Forelimb muscle (tissue), 1 donor: ENCODE results near the gene OR56A3. TPM values are rescaled to one million over a fixed set of nuclear protein-coding genes. Genes with fewer than 3 reads are reported as not detected.
"Not testable (repeated sequence)": the region's sequence is repeated elsewhere in the genome, so short reads cannot be mapped to it uniquely, and the experiment has no call there.

ENCODE experiments used
- DNase-seq: peaks from one replicate; pipeline ENCODE4 v3.0.0-alpha.2; 2013; ENCODE audit warnings: low read depth
- polyA plus RNA-seq: library from polyadenylated mRNA; unstranded; fragments of 120-200 nt; gene quantifications from one replicate; pipeline ENCODE4 v1.2.1, GENCODE V29; 2013; ENCODE audit not compliant: insufficient read length

Gene OR56A3, protein sequence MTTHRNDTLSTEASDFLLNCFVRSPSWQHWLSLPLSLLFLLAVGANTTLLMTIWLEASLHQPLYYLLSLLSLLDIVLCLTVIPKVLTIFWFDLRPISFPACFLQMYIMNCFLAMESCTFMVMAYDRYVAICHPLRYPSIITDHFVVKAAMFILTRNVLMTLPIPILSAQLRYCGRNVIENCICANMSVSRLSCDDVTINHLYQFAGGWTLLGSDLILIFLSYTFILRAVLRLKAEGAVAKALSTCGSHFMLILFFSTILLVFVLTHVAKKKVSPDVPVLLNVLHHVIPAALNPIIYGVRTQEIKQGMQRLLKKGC
- polyA plus RNA-seq: not detected

DNA sequence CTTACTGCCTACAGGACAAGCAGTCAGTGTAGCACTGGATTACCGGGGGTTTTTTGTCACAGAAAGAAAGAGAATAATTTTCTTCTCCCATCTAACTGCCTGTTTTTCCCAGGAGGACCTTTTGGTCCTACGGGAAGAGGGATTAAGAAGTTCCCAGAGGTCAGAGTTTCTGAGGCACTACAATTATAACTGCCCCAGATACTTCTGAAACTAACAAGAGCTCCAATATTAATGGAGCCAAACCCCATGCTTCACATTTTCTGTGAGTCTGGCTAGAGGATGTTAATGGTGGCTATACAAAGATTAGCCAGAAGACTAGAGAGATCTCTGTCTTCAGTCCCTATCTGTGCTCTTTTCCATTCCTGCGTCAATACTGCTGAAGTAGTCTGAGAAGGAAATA, at the start of gene OR56A3:
Gene OR56A3, plus strand, starts transcription at position 301 of the 400 bp plus-strand sequence. CDS start 5,096 bp downstream, outside the sequence.
- DNase-seq: no peak

DNA sequence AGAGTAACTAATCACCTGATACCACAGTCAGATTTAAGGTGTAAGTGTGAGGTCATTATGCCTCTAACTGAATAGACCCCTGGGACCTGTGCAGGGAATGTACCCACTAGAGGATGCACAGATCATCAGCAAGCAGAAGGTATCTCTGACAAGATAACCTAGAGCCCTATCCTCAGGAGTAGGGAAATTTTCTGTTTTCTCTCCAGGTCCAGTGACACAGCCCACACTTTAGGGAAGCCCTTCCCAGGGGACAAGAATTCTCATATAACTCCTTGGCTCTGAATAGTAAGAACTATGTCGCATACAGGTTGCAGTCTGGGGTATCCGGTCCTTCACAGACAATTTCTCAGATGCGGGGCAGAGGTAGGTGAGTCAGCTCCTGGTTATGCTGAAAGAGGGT, 49.1 kb upstream of the OR56A3 start, which contains the start of gene OR52E5:
Gene OR52E5, plus strand, starts transcription at position 301 of the 400 bp plus-strand sequence. CDS start 7,569 bp downstream, outside the sequence.
- no peak for DNase-seq

DNA sequence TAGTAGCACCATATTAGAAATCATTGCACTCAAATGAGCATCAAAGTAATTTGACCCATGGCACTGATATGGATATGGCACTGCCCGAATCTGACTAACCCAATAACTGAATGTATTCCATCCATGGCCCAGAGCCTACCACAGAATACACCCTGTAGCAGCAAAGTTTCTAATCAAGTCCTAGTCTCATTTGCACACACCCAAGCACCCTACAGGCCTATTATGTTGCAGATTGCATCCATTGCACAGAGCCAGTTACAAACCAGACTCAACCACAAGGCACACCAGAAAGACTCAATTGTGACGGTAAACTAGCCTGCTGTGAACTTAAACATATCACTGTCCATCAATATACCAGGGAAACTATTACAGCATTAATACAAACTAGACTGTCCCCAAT, 42.5 kb upstream of the OR56A3 start:
- no peak for DNase-seq

DNA sequence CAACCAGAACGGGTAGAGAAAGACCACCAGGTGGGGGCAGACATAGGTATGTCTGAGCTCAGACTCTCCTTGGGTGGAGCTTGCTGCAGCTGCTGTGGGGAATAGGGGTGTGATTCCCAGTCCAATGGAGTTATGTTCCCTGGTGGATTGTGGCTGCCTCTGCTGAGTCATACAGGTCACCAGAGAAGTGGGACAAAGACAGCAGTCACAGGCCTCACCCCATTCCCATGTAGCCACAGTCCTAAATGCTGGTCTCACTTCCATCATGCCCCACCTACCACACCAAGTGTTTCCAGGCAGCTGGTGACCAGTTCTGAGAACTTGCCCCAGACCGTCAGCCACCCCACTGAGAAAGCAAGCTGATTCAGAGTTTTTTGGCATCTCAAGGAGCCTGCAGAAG, 31.5 kb upstream of the OR56A3 start:
- no peak for DNase-seq

DNA sequence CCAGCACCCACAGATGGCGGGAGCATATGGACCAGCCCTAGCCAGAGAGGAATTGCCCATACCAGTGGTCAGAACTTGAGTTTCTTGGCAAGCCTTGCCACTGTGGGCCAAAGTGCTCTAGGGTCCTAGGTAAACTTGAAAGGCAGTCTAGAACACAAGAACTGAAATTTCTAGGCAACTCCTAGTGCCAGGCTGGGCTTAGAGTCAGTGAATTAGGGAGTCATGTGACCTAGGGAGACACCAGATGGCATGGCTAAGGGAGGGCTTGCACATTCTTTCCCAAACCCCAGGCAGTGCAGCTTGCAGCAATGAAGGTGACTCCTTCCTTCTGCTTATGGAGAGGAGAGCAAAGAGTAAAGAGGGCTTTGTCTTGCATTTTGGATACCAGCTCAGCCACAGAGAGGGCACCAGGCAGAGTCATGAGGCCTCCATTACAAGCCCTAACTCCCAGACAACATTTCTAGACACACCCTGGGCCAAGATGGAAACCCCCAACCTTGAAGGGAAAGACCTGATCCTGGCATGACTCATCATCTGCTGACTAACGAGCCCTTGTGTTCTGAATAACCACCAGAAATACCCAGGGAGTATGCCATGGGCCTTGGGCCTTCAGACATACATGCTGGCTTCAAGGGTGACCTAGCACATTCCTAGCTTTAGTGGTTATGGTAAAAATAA, 19.2 kb upstream of the OR56A3 start:
- no peak for DNase-seq

DNA sequence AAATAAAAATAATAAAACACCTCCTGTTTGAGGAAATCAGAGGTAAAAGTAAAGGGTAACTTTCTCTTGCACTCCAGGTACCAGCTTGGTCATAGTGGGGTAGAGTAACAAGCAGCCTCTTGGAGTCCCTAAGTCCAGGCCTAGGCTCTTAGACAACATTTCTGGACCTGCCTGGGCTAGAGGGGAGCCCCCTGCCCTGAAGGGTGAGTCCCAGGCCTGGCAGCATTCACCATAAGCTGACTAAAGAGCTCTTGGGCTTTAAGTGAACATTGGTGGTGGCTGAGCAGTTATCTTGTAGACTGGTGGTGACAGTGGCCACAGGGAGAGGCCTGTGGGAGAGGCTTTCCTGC, 18.6 kb upstream of the OR56A3 start:
- DNase-seq: no peak

DNA sequence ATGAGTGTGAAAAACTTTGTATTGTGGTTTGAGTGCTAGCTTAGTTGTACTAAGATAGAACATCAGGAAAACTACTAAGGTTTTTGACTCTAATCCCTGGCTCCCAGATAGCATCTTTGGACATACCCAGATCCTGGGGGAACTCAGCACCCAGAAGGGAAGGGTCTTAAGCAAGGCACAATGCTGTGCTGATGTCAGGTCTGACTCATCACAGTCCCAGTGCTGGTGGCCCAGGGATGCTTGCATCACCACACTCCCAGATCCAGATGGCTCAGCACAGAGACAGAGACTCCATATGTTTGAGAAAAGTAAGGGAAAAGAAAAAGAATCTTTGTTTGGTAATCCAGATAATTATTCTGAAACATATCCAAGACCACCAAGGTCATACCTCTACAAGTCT, 18.3 kb upstream of the OR56A3 start:
- no peak for DNase-seq

DNA sequence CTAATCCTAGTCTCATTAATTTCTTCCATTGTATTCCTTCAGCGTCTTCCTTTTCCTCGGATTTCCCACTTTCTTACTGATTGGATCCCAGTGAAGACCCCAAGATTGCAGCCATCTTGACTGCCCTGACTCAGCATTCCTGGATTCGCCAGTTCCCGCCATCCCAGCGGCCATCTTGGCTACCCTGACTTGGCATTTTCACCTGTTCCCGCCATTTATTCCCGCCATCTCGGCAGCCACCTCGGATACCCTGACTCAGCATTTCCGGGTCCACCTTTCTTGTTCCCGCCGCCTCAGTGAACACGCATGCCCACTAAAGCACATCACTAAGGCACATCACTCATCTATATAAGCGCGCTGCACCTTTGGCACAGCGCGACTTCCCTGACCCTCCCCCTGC, 13.8 kb upstream of the OR56A3 start:
- DNase-seq: no peak

DNA sequence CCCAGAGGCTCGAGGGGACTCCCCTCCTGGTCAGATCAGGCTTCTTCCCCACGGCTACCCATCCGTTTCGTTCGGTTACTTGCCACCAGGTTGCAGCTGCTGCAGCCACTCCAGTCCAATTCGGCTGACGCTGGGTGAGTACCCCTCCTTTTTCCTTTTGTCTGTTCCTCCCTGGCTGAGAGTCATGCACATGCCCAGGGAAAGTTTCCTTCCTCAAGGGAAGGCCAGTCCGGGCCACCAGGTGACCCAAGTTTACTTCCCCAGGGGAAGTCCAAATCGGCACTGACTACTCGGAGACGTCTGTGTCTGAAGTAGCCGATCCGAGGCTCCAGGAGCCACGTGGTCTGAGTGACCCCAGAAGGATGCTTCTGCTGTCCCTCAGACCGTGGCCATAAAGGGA, 13.2 kb upstream of the OR56A3 start:
- no peak for DNase-seq

DNA sequence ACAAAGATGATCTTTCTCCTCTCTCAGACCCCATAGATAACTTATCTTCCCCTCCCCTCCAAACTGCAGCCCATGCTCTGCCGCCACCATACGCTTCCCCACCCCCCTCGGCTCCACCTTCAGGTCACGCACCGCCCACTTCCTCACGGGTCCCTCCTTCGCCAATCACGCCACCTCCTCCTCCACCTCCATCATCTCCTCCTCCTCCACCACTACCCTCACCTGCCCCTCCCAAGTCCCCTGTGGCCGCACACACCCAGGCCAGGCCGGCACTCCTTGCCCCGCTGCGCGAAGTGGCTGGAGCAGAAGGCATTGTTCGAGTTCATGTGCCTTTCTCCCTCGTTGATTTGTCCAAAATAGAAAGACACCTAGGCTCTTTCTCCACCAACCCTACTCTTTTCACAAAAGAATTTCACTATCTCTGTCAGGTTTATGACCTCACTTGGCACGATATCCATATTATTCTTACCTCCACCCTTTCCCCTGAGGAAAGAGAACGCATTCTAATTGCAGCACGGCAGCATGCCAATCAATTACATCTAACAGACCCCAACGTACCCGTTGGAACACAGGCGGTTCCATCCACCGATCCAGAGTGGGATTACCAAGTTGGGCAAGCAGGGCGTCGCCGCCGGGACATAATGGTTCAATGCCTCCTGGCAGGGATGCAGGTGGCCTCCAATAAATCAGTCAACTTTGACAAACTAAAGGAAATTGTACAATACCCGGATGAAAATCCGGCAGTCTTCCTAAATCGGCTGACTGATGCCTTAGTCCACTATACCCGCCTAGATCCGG, 12.3 kb upstream of the OR56A3 start:
- no peak for DNase-seq

DNA sequence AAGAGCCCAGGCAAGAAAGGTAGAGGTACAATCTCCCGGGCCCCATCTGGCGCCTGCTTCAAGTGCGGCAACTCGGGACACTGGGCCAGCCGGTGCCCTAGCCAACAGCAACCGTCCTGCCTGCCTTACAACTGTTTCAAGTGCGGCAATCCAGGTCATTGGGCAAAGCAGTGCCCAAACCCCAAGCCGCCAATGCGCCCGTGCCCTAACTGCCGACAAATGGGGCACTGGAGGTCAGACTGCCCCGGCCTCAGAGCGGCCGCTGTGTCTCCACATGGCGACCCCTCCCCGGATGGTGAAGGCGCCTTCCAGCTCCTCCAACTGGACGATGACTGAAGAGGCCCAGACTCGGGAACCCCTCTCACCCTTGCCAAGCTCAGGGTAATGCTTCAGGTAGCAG, 11.4 kb upstream of the OR56A3 start:
- DNase-seq: no peak

DNA sequence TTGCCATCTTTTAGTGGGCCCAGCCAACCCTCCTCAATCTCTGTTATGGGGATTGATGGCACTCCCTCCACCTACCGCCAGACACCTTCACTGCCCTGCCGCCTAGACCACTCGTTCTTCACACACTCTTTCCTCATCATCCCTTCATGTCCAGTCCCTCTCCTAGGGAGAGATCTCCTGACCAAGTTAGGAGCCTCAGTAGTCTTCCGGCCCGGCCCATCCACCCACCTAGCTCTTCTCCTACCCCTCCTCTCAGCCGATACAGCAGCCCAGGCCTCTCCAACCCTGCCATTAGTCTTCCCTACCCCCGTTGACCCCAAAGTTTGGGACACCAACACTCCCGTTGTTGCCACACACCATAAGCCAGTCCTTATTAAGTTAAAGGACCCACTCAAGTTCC, 11.0 kb upstream of the OR56A3 start:
- DNase-seq: no peak

DNA sequence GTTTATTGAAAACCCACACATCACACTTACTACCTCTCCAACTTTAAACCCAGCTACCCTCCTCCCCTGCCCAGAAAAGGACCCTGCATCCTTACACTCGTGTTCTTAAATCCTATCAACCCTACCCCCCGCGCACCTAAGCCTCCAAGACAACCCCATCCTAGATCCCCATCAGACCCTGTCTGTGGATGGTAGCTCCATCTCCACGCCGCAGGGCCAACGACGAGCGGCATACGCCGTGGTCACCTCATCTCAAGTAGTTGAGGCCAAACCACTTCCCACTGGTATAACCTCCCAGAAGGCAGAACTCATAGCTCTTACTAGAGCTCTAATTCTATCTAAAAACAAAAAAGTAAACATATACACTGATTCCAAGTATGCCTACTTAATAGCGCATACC, 9.4 kb upstream of the OR56A3 start:
- no peak for DNase-seq

DNA sequence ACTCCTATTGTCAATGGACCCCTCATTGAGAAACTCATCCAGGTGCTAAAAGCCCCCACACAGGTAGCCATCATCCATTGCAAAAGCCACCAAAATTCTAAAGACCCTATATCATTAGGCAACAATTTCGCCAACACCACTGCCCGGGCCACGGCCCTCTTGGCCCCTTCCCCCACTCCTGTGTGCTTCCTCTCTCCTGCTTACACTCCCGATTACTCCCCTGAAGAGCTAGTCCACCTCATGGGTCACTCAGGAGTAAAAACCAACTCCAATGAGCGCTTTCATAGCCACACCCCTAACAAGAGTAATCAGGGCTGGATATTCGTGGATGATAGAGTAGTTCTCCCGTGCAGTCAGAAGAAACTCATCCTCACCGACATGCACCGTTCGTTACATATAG, 8.9 kb upstream of the OR56A3 start:
- DNase-seq: no peak

DNA sequence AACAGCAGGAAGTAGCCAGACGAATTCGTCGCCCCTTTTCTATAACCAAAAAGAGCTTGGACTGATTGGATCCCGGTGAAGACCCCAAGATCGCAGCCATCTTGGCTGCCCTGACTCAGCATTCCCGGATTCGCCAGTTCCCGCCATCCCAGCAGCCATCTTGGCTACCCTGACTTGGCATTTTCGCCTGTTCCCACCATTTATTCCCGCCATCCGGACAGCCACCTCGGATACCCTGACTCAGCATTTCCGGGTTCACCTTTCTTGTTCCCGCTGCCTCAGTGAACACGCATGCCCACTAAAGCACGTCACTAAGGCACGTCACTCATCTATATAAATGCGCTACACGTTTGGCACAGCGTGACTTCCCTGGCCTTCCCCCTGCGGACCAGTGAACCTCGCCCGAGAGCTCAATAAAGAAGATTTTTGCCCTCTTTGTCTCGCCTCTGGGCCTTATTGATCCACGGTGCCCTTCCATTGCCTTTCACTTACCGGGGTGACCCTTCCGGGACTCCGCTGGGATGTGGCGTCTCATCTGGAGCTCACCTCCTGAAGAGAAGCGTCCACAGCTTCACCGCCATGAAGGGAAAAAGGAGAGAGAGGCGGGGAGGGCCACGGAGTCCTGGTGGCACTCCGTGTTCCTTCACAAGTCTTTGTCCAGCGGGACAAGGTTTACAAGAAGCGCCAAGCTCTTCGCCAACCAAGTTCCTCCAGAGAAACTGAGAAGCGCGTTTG, 4.0 kb upstream of the OR56A3 start:
- no peak for DNase-seq

DNA sequence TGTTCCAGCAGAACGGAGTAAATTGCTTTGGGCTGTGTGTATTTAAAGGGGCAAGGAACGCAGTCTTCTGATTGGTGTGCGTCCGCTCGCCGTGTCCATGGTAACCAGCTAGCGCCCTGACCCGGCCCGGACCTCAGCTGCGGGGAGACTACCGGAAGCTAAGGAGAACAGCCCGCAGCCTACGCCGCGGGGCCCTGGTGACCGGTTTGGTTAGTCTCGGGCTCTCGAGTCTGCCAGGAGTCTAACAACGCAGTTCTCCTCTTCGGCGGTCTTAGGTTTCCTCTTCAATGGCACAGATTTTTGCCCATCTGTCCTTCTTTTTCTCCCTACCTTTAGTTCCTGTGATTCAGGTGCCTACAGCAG, 3.5 kb upstream of the OR56A3 start:
- DNase-seq: no peak

DNA sequence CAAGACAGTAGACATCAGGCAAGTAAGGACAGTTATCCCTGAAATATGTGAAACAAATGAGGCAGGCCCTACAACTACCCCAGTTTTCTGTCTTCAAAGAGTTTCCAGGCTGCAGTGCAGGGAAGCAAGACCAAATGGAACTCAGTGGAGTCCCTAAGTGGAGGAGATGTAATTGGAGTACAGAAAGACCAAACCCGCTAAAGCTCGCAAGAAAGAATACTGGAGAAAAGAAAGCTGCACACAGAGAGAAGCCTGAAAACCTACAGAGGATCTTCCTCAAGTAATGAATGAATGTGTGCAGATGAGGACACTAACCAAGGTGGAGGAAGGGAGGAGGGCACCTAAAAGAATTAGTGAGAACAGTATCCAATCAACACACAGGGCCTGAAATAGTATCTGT, 1.3 kb upstream of the OR56A3 start:
- no peak for DNase-seq

DNA sequence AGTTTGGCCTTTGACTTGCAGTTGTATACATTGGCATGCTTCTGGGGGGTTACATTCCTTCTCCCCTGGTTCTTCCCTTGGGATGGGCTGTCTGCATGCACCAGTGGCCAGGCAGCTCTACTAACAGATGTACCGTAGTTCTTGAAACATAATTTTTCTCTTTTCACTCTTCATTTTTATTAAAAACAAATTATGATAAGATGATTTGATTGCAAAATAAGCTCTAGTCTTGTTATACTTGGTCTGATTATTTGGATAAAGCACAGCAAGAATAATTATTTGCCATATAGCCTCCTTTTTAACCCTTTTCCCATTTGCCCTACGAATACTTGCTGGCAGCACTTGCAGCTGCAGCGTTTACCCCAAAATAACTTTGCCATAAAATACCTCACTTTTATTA, 13.5 kb downstream of the OR56A3 start:
- DNase-seq: no peak

DNA sequence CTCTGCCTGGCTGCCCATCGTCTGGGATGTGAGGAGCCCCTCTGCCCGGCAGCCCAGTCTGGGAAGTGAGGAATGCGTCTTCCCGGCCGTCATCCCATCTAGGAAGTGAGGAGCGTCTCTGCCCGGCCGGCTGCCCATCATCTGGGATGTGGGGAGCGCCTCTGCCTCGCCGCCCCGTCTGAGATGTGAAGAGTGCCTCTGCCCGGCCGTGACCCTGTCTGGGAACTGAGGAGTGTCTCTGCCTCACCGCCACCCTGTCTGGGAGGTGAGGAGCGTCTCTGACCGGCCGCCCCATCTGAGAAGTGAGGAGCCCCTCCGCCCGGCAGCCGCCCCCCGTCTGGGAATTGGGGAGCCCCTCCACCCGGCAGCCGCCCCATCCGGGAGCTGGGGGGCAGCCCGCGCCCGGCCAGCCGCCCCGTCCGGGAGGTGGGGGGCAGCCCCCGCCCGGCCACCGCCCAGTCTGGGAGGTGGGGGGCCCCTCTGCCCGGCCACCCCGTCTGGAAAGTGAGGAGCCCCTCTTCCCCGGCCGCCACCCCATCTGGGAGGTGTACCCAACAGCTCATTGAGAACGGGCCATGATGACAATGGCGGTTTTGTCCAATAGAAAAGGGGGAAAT, 18.8 kb downstream of the OR56A3 start:
- not testable (repeated sequence) for DNase-seq

DNA sequence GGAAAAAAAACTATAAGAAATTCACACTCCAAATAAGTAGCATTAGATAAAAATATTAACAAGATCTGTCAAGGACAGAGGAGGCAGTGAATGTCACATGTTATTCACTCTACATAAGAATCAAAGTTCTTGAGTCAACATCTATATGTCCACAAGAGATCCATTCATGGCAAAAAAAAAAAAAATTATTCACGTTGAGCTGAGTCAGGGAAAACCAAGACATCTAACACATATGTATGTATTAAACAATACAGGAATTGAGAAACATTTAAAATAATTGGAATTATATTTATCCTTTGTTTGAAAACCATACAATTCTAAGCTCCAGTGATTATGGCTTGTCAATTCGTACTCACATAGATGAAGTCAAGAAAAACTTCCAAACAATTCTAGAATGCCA, 24.9 kb downstream of the OR56A3 start:
- no peak for DNase-seq

DNA sequence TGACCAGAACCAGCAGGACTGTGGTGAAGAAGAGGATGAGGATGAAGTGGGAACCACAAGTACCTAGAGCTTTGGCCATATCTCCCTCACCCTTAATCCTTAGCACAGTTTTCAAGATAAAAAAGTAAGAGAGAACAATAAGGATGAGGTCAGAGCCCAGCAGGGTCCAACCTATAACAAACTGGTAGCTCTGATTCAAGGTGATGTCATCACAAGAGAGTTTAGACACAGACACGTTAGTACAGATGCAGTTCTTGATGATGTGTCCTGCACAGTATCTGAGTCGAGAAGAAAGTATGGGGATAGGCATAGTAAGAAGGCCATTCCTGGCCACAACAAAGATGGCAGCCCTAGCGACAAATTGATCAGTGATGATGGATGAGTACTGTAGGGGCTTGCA, 25.7 kb downstream of the OR56A3 start:
- no peak for DNase-seq

DNA sequence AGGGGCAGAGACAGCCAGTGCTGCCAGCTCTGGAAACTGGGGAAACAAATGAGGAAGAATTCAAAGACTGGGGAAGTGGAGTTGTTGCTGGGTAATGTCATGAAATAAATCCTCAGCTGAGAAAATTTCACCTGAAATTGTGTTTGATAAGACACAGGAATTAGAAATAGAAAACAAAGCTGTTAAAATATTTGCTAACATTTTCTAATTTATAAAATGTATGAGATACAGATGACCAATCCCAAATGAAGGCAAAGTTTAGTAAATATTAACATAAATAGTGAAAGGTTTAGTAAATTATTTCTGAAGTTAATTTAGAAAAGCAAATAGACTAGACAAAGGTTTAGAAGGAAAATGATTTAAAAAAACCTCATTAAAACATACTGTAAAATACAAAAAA, 26.3 kb downstream of the OR56A3 start, which contains the start of gene OR56A5:
Gene OR56A5, minus strand, starts transcription at position 101 of the 400 bp plus-strand sequence. Its CDS starts 0 bp downstream, at position 101.
- no peak for DNase-seq
